ENCODE measurements around the gene BOD1L1. TPM values are rescaled to one million over a fixed set of nuclear protein-coding genes. Genes with fewer than 3 reads are reported as not detected.

BOD1L1 gene
- total and polyA plus RNA-seq, 2 donors (not counting 1 experiment from before 2014, with no cell fraction given) = 20.2 to 109 TPM

GRCh38 chr4:13527981-13528820, 99.3 kb downstream of the BOD1L1 start:
- Mint-ChIP-seq H3K4me1 (peaks cover 24% of the 10 kb centered on the region), H3K9me3 (ENCODE audit: insufficient read depth) (no peaks in the 10 kb centered on the region), H3K27ac (no peak overlapping the region), H3K4me3 (peak overlapping the region; percentile 75), H3K27me3 (peaks cover 82% of the 10 kb centered on the region)
- H3K4me1 ChIP-seq (ENCODE audit: control insufficient read depth in 2 of 2, insufficient read depth in 2 of 2, low read length in 2 of 2) = peaks cover 39 to 48% of the 10 kb centered on the region in 2 donors
- H4K20me1 ChIP-seq (ENCODE audit: control insufficient read depth, insufficient read depth, low read length, poor library complexity, severe bottlenecking) = no peaks in the 10 kb centered on the region
- no peak overlapping the region for H3K27ac ChIP-seq (ENCODE audit: low read length in 2 of 2)
- peaks cover 1 to 60% (median 30%) of the 10 kb centered on the region in 3 donors for H3K9me3 ChIP-seq (ENCODE audit: control extremely low read depth in 1 of 3, control insufficient read depth in 2 of 3, insufficient read depth in 1 of 3, low read length in 2 of 3)
- WGBS (ENCODE audit: insufficient coverage) = 2% methylated on average over 13 of the region's 35 CpGs
- ChIA-PET POLR2A (interaction anchor here (0.6 kb wide), 1 partner anchor 69 kb away, joined by 6 read pairs; no protein-coding TSS in a partner anchor), CTCF (interaction anchor here (0.7 kb wide), 1 partner anchor 126 kb away, joined by 3 read pairs; no protein-coding TSS in a partner anchor)
- DNase-seq (peak; percentile 49), ATAC-seq (ENCODE audit: low read depth) (peak; percentile 24)
- H3K4me3 ChIP-seq (ENCODE audit: control extremely low read depth in 1 of 5, extremely low read depth in 1 of 5, insufficient read depth in 1 of 5, low read depth in 2 of 5, low read length in 4 of 5) = peak overlapping the region in 2 of 5 experiments; percentile 16 to 25
- peaks cover 0 to 99% (median 90%) of the 10 kb centered on the region in 4 experiments for H3K27me3 ChIP-seq (replicated peaks in 1 of 4; ENCODE audit: control extremely low read depth in 1 of 4, control insufficient read depth in 3 of 4, insufficient read depth in 4 of 4, low read length in 3 of 4)
- TF ChIP-seq EZH2 (IDR thresholded peaks at IDR 0.05; ENCODE audit: borderline replicate concordance, insufficient read depth, low read depth, low read length, poor library complexity, severe bottlenecking) = no peak
- TF ChIP-seq CTCF (IDR thresholded peaks at IDR 0.05) = no peak
- no peaks in the 10 kb centered on the region for H3K79me2 ChIP-seq (ENCODE audit: control insufficient read depth, insufficient read depth, low read length)
- no peaks in the 10 kb centered on the region for H3K36me3 ChIP-seq (replicated peaks in 1 of 2; ENCODE audit: control extremely low read depth in 1 of 2, control insufficient read depth in 1 of 2, extremely low read depth in 1 of 2, insufficient read depth in 2 of 2, low read length in 1 of 2)
- H2AFZ ChIP-seq (ENCODE audit: insufficient read depth, low read depth, low read length, poor library complexity, severe bottlenecking) = no peak overlapping the region
- intact Hi-C loops (cut with micrococcal nuclease) = loop anchor here (1.0 to 2.0 kb wide), 2 partner anchors 8 to 15 kb away; no protein-coding TSS in a partner anchor
- peak overlapping the region; percentile 64 for H3K4me2 ChIP-seq (replicated peaks; ENCODE audit: low read depth, low read length, poor library complexity, severe bottlenecking)
- peak overlapping the region; percentile 20 for H3K9ac ChIP-seq (ENCODE audit: low read length)

Measured in B cell (primary cell).